HPDE6-E6E7 (cell line): ENCODE measurements around the gene GPNMB.
A peak's percentile ranks its signal among the peaks of the same experiment; 100 is the strongest.

ENCODE experiments used
- DNase-seq: peaks from one replicate; pipeline ENCODE4 v3.0.0; 2011; ENCODE audit warnings: missing footprints; ENCODE audit errors: extremely low spot score

GPNMB gene

GRCh38 chr7:23272275-23272674 is 25.7 kb downstream of the GPNMB start:
- DNase-seq = no peak

GRCh38 chr7:23273141-23273599 is 26.6 kb downstream of the GPNMB start:
- peak; percentile 87 for DNase-seq

- no peak for DNase-seq
Measured at GRCh38 chr7:23275912-23276311, 29.3 kb downstream of the GPNMB start.

- DNase-seq = no peak
Measured at GRCh38 chr7:23276376-23276775, 29.8 kb downstream of the GPNMB start.

GRCh38 chr7:23276947-23277346 is 30.4 kb downstream of the GPNMB start:
- DNase-seq = no peak

- DNase-seq = peak; percentile 51
Measured at GRCh38 chr7:23277359-23277989, 30.9 kb downstream of the GPNMB start.

GRCh38 chr7:23279819-23280525 is 33.4 kb downstream of the GPNMB start:
- DNase-seq = no peak

- DNase-seq = no peak
Measured at GRCh38 chr7:23283086-23283485, 36.5 kb downstream of the GPNMB start.

- DNase-seq = no peak
Measured at GRCh38 chr7:23284871-23285270, 38.3 kb downstream of the GPNMB start.

- no peak for DNase-seq
Measured at GRCh38 chr7:23285657-23286646, 39.4 kb downstream of the GPNMB start.

GRCh38 chr7:23287612-23288011 is 41.0 kb downstream of the GPNMB start:
- no peak for DNase-seq

GRCh38 chr7:23290993-23291392 is 44.4 kb downstream of the GPNMB start:
- DNase-seq = no peak

GRCh38 chr7:23291957-23292560 is 45.5 kb downstream of the GPNMB start:
- DNase-seq = no peak

- DNase-seq = no peak
Measured at GRCh38 chr7:23292623-23293022, 46.0 kb downstream of the GPNMB start.

- DNase-seq = no peak
Measured at GRCh38 chr7:23293500-23294073, 47.0 kb downstream of the GPNMB start.

- no peak for DNase-seq
Measured at GRCh38 chr7:23294549-23295400, 48.2 kb downstream of the GPNMB start.

GRCh38 chr7:23295401-23295697 is 48.8 kb downstream of the GPNMB start:
- DNase-seq = no peak

- DNase-seq = no peak
Measured at GRCh38 chr7:23298141-23298881, 51.7 kb downstream of the GPNMB start.

GRCh38 chr7:23298885-23299769 is 52.6 kb downstream of the GPNMB start, which contains the start of gene MALSU1:
TSS of gene MALSU1 (plus strand) at chr7:23299339. CDS start at chr7:23299353, 14 bp downstream.
- peak; percentile 87 for DNase-seq
